Inferior parietal cortex (tissue), 1 donor: ENCODE data around the gene TLR1.
"Not testable (repeated sequence)": the region's sequence is repeated elsewhere in the genome, so short reads cannot be mapped to it uniquely, and the experiment has no call there.

Experiments used
- DNase-seq: peaks from one replicate; pipeline ENCODE4 v3.0.0-alpha.2; 2016; ENCODE audit errors: extremely low spot score

TLR1 gene

DNA sequence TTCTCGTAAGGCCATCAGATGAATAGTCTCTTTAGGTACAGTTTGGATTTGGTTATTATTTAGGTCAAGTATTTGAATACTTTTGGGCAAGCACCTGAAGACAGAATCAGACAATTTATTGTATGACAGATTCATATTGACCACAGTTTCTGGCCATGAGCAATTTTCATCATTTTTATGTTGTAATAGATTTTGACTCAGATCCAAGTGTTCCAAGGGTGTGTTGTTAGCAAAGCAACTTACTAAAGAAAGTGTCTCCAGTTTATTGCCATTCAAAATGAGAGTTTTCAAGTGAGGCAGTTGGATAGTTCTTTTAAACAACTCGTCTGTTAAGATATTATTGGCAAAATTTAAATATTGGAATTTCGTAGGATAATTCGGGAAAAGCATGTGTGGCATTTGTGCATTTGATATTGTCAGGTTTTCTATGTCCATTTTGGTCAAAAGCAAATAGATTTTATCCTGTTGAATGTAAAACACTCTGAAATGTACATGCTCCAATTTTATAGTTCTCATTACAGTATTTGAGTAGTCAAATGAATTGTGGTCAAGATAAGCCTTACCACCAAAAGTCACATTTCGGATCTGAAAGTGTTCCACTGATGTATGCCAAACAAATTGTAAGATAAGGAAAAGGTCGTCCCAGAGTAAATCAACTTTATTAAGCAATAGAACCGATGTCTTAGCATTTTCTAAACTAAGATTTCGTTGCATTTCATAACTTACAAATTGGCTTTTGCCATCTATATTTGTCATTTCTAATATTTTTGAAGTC is 30.2 kb downstream of the TLR1 start:
- no peak for DNase-seq

DNA sequence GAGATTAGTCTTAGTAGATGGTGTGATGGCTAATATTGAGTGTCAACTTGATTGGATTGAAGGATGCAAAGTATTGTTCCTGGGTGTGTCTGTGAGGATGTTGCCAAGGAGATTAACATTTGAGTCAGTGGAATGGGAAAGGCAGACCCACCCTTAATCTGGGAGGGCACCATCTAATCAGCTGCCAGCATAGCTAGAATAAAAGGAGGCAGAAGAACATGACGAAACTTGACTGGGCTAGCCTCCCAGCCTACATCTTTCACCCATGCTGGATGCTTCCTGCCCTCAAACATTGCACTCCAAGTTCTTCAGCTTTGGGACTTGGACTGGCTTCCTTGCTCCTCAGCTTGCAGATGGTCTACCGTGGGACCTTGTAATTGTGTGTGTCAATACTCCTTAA is 34.3 kb downstream of the TLR1 start:
- DNase-seq = not testable (repeated sequence)

DNA sequence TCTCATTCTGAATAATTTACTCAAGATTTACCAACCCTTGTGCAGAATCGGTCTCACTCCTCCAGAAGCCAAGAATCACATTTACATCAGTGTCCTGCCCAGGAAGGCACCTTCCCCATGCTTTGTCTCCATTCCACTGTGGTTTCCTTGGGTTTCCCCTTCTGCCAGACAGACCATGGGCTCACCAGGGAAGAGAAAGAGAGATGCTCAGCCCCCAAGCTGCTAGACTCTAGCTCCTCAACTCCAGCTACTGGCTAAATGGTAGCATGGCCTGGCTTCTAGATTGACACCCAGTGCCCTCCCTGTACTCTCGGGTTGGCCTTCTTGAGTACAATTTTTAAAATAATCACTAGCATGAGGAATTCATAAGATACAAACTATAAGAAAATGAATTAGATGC is 34.7 kb downstream of the TLR1 start:
- DNase-seq = no peak

DNA sequence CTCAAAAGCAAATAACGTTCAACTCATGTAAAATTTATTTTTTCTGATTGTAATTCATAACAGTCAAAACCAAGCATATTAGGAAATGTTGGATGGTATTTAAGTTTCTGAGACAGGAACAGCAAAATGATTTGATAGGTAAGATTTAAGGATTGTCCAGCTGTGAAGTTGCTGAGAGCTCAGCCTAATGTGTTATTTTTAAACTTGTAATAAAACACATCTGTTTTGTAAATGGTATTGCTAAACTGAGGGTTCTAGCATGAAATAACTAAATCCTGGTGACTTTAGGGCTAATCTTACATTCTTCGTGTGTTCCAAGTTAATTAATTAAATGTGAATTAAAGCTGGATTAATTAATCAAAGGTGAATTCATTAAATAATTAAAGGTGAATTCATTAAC is 35.1 kb downstream of the TLR1 start:
- DNase-seq = no peak

DNA sequence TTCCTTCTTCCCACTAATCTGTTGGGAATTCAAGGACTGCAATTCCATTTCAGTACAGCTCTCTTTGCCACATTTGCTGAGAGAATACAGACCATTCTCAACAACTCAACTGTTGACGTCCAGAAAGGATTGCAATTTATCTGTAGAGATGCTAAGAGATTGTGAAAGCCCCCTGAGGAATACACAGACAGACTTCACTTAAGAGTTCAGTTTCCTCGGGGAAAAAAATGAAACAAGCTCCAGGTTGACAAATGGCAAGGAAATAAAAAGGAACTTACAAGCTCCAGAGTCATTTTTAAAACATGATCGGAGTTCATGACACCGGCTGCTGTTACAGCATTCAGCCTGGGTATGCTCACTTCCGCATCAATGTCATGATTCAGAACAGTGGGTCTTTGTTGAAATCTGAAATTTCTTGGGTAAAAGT is 35.6 kb downstream of the TLR1 start:
- no peak for DNase-seq

DNA sequence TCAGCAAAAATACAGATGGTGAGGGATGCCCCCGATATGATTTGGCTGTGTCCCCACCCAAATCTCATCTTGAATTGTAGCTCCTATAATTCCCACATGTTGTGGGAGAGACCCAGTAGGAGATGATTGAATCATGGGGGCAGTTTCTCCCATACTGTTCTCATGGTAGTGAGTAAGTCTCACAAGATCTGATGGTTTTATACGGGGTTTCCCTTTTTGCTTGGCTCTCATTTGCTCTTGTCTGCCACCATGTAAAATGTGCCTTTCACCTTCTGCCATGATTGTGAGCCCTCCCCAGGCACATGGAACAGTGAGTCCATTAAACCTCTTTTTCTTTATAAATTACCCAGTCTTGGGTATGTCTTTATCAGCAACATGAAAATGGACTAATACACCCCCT is 37.7 kb downstream of the TLR1 start:
- DNase-seq = not testable (repeated sequence)

DNA sequence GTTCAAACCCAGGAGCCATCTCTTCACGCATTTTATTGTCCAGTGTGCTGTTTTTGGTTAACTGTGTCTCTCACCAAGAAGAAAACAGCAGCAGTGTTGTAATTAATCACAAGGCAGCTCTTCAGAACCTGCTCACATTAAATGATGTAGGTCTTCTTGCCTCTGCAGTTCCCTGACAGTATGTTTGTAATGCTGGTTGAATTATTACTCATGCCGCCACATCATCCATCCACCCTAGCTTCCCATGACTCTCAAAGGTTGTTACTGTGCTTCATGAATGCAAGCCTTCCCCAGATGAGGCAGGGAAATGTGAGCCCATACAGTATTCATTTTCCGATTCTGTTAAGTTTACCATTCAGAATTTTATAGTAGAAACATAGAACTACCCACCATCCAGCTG is 39.2 kb downstream of the TLR1 start:
- no peak for DNase-seq

DNA sequence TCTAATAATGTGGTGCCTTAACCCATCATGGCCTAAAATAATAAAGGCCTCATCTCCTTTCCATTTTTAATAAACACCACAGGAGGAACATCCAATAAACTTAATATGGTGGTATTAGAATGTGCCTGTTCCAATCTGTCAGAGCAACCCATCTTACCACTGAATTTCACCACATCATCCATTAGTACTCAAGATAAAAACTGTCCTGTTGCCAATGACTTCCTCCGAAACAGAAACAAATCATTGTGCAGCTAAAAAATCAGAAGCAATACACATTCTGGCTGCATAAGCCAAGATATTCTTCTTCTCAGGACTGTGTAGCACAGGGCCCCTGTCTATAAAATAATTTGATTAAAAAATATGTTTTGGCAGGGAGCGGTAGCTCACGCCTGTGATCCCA is 40.3 kb downstream of the TLR1 start:
- DNase-seq = no peak

DNA sequence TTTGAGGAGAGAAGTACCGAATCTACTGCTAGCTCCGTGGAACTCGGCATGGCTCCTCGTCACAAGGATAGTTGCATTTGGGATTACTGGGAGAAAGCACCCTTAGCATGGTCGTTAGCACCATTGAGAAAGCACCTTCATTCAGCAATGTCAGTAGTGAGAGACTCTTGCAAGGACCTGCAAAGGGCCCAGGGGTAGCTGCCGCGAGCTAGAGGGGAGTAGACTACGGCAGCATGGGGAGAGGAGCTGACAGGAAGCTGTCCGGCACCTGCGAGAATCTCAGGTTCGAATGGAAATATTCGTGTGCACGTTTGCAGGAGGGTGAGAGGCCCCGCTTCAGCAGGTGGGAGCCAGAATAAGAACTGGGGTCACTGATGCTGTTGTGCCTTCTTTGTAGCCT is 42.0 kb downstream of the TLR1 start:
- DNase-seq = no peak

DNA sequence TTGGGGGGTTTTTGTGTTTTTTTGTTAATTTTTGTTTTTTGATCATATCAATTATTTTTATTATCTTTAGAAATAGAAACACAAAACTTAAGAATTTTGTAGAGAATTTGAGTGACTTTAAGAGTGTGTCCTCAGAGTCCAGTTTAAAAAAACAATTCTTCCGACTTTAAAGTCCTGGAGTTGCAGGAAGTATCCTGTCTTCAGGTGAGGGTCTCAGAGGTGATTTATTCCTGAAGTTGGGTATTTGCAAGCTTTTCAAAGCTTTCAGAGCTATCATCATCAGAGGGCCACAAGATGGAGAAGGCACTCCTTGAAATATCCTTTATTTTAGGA is 44.8 kb downstream of the TLR1 start:
- no peak for DNase-seq

DNA sequence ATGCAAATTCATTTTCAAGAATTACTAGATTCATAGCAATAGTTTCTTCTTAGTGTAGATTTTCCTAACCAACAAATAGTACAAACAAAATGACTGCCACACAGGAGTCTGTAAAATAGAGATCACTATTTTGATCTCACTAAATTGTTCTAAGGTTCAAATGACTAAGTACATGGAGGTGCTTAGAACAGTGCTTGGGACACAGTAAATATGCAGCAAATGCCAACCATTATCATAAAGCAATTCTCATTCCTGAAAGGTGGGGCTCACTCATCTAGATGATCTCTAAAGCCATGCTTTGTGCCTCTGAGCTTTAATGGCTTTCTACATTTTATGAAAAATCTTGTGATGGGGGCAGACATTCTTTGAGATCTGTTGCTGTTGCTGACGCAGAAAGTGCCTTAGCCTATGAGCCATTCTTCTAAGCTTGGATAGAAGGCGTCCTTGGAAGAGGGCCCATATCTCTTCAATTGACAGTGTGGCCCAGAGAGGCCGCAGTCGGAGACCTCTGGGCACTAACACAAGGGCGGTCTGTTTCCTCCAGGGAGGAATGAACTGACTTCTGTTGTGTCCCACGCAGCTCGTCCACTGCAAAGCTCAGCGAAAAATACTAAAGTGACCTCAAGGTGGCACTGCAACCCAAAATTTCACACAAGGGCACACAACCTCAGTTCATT is 45.3 kb downstream of the TLR1 start:
- DNase-seq = peak; percentile 96

DNA sequence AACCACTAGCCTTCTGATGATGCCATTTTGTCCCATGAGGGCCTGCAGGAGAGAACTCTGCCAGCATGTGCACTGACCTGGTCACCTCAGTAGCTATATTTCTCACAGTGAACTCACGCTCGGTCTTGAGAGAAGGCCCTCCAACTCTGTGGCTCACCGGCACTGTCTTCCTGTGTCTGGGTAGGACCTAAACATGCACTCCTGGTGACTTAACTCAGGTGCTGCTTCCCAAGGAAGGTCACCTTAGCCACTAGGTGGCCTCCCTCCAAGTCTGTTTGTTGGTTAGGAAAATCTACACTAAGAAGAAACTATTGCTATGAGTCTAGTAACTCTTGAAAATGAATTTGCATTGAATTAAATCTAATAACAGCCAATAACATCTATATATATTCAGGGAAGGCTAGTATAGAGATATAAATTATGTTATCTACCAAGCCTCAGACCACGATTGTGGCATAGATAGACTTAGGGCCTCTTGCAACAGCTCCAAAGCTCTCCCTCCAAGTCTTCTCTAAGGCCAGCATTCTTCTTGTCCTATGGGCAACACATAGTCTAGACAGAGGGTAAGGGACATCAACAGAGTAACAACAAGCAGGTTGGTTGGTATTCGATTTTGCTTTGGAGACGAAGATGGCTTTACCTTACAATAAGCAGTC is 46.5 kb downstream of the TLR1 start:
- no peak for DNase-seq

DNA sequence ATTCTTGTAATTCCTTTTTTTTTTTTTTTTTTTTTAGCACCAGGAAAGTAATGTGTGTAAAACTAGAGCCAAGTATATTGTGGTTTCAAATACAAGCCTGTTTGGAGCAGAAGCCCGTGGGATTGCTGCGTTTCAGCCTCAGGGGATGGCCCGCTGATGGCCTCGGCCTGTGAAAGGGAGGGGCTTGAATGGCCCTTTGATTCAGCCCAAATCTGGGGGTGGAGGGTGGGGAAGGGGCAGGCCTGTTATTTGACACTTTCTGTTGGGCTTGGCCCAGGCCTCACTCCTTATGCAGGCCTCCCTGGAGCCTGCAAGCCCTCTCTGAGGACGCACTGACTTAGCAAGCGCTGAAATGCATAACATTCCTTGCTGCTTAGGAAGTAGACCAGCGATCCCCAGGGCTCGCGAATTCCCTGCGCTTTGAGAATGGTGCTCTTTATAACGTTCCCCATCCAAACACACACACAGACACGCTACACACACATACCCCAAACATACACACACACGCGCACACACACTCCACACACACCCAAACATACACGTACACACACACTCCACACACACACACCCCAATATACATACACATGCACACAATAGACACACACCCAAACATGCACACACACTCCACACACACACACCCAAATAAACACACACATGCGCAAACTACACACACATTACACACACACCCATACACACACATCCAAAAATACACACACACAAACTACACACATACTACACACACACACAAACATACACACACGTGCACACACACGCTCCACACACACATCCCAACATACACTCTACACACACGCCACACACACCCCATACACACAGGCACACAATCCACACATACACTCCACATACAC is 51.4 kb downstream of the TLR1 start:
- no peak for DNase-seq

DNA sequence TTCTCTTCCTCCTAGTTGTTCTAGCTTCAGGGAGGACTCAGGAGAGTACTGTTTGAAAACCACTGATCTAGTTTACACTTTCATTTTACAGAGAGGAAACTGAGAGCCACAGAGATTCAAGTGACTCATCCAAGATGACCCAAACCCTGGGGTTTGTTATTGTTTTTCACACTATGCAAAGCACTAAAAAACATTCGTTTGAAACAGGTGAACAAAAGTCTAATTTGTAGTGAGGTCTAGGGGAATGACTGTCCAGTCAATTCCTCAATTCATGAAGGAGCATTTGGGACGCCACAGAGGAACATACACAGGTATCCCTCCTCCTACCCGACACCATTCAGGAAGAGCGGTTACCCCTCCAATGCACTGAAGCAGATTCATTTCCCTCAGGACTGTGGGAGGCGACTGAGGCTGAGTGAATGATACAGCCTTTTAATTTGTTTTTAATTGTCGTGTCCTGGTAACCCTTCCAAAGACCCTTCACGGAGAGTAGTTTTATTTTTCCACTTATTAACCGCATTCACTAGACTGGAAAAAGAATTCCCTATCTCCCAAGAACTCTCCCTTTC is 52.1 kb downstream of the TLR1 start:
- no peak for DNase-seq

DNA sequence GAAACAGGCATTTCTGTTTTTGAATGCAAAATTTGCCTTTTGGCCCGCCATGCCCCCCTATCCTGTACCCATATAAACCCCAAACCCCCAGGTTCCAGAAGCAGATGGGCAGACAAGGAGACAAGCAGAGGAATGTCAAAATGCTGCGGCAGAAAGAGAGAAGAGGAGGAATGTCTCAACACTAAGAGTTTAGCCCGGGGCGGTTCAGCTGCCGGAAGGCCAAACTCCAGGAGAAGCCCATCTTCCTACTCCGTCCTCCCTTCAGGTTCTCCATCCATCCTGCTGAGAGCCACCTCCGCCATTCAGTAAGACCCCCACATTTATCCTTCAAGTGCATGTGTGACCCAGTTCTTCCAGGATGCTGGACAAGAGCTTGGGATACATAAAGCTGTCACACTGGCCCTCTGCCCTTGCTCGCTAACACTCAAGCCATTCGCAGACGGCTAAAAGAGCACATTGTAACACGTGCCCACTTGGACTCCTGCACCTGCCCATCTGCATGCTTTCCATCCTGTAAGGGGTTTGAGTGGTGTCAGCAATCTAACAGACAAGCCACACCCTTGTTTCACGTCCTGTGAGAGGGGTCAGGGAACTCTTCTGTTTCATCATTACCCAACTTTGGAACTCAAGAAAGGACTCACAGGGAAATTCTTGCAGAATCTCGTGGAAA is 53.1 kb downstream of the TLR1 start:
- DNase-seq = no peak

DNA sequence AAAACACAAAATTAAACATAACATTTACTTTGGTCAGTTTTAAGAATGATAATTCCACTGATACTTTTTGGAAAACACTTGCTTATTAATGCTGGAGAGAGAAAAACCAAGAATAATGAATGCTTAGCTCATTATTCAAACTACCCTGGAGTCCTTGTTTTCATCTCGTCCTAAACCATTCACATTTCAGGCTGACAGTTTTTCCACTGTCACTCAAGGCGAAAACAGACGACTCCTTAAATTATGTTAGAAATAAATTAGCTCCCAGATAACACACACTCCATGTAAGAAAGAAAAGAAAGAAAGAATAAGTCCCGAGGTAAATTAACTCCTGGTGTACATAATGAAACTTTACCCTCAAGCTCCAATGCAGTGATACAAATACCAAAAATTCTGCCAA is 55.3 kb downstream of the TLR1 start:
- no peak for DNase-seq

DNA sequence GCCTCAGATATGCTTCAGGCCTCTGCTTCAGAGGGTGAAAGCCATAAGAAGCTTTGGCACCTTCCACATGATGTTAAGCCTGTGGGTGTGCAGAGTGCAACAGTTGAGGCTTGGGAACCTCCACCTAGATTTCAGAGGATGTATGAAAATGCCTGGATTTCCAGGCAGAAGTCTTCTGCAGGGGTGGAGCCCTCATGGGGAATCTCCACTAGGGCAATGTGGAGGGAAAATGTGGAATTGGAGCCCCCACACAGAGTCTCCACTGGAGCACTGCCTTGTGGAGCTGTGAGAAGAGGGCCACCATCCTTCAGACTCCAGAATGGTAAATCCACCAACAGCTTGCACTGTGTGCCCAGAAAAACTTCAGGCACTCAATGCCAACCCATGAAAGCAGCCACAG is 57.0 kb downstream of the TLR1 start:
- DNase-seq = no peak
